NOMO-1 (cell line): ENCODE measurements around the gene PCGF2.
"Not testable (repeated sequence)": the region's sequence is repeated elsewhere in the genome, so short reads cannot be mapped to it uniquely, and the experiment has no call there.

ENCODE experiments used
- DNase-seq, 2 experiments: peaks; one replicate each; lab custom pipeline; 2025; ENCODE audit not compliant: unreplicated experiment in 2 of 2; lab: John Stamatoyannopoulos, UW

The PCGF2 gene

GRCh38 chr17:38738007-38738662 is 10.0 kb downstream of the PCGF2 start:
- DNase-seq, result no peak

DNA sequence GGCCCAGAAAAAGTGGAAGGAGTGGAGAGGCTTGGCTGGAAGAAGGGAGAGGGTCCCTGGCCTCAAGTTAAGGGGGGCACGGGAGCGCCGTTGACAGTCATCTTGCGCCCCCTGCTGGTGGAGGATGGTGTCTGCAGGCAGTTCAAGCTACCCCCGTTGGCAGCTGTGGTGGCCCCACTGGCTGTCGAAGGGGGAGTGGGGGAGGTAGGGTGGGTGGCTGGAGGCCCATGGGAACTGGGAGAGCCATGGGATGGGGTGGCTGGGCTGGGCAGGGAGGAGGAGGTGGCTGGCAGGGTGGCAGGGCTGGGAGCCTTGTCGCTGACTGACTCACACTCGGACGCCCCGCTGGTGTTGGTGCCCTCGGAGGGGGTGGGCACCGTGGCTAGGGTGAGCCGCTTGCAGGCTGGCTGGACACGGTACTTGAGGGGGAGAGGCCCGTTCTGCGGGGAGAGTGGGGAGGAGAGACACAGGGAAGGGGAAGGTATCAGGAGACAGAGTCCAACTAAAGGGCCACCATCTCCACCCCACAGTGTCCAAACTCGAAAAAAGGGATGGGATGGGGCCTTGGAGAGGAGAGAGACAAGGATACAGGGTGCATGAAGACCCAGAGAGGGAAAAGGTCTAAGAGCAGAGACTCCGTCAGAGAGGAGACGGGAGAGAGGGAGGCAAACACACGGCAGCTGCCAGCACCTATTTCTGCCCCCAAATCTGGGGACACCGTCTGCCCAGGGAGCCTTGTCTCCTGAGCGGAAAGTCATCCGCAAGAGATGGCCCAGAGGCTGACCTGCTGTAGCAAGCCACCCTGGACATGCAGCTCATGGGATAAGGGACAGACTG is 12.8 kb downstream of the PCGF2 start:
- no peak for DNase-seq

DNA sequence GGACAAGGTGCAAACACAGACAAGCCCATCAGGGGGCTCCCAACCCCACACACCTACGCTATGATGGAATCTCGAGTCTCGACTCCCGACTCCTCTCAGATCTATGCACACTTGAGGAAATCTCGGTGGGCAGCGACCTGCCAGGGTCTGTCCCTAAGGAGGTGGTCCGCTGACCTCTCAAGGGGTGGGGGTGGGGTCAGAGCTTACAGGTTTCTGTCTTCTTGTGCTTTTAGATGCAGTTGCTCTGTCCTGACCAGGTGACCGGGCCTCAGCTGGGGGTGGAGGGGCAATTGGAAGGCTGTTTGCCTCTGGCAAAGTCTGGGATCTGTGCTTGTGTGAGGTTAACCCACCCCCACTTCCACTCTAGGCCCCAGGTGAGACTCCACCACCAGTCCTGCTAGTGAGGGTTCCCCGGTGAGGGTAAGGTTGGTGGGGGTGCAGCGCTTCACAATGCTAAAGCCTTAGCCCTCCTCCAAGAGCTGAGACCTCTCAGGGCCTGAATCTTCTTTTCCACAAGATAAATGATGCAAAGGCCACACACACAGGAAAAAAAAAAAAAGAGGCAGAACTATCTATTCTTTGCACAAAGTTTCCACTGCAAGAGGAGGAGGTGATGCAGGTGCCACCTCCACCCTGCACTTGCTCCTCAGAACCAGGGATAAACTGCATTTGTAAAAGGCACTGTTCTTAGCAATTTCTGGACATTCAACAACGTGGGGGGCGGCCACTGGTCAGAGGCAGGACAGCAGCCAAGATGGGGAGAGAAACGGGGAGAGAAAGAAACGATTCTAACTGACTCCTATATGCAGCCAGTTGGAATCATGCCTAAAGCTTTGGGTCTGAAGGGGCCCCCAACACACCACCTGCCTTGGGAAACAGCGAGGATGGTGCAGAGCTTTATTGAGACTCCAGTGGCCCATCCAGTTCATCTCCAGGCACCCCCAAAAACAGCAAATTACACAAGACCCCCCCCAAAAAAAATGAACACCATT is 13.9 kb downstream of the PCGF2 start:
- DNase-seq, result no peak

GRCh38 chr17:38733282-38733981 is 14.7 kb downstream of the PCGF2 start:
- DNase-seq, result no peak

GRCh38 chr17:38732376-38733281 is 15.5 kb downstream of the PCGF2 start:
- no peak for DNase-seq

DNA sequence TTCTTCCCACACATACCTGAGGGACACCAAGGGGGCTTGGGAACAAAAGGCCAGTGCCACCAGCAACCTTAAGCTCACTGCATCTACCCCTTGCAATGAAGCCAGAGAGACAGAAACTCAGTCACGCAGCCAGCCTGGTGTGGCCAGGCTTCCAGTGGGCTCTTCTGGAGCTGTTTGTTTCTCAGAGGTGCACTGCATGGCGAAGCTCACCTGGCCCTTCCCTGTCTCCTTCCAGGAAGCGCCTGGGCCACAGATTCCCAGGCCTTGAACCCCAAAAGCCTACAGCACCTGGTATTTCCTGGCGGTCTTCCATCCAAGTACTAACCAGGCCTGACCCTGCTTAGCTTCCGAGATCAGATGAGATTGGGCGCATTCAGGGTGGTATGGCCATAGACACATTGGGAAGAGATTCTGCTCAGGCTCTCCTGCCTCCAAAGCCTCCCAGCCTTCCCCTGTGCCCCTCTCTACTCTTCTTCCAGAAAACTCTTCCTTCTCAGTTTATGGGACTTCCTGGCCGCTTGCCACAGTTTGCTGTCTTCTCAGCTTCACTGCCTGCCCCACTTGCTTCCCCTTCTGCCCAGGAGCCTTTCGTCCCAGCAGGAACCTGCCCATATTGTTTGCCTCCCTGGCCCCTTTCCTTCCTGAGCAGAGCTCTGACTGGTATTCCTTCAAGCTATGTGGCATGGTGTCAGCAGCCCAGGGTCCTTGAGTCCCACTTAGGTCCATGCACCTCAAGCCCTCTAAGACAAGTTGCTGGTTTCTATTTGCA is 16.4 kb downstream of the PCGF2 start:
- no peak for DNase-seq

DNA sequence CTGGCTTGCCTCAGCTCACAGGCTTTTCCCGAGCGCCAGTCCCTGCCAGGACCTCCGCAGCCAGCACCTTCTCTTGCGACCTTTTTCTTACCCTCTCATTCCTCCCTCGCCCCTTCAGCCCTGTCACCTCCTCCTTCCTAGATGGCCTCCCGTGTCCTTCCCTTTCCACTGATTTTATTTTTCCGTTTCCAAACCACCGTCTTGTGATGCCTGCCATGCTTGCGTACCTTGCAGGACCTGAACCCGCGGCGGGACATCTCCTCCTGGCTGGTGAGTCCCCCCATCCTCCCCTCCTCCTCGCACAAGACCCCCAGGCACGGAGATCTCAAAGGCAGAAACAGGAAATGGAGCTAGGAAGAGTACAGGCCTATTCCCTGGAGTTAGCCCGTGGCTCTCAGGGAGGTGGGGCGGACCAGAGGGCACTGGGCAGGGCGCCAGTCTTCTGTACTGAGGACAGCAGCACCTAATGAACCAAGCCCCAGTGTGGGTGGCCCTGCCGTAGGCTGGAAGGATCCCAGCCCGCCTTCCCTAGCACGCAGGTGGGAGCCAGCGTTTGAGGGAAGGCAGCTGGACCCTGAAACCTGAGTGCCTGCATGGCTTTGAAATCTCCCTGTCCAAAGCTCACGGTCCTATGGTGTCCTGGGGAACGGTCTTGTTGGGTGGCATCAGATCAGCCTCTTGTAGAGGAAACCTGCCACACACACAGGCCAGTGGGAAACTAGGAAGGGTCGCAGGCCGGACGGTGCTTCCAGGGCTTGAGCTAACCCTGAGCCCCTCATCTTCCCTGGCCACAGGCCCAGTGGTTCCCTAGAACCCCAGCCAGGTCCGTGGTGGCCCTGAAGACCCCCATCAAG is 17.4 kb downstream of the PCGF2 start:
- no peak for DNase-seq

DNA sequence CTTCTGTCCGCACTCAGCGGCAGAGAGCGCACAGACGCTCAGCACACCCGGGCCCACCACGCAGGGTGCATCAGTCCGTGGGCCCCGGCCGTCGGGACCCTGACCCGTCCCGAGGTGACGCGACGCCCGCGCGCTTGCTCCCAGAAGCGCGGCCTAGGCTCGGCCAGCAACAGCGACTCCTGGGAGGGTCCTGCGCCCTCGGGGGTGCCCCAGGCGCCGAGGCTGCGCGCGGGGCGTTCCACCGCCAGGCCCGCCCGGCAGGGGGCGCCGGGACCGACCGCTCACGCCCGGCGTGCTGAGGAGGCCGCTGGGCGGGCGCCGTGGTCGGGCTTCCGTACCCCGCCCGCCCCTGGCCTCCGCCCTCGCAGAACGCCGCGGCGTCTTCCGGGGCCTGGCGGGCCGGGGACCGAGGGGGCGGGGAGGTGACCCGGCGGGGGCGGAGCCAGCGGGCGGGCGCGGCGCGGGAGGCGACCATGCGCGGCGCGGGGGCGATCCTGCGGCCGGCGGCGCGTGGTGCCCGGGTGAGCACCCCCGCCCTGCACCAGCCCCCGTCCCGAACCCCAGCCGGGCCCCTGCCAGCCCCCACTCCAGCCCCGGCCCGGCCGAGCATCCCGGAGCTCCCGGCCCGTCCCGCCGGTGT is 18.1 kb downstream of the PCGF2 start, which contains the start of gene CISD3:
TSS of gene CISD3 (plus strand) at position 456 of the 640 bp plus-strand sequence. CDS start at position 474, 18 bp downstream.
- DNase-seq, result peak; percentile 84 to 93

DNA sequence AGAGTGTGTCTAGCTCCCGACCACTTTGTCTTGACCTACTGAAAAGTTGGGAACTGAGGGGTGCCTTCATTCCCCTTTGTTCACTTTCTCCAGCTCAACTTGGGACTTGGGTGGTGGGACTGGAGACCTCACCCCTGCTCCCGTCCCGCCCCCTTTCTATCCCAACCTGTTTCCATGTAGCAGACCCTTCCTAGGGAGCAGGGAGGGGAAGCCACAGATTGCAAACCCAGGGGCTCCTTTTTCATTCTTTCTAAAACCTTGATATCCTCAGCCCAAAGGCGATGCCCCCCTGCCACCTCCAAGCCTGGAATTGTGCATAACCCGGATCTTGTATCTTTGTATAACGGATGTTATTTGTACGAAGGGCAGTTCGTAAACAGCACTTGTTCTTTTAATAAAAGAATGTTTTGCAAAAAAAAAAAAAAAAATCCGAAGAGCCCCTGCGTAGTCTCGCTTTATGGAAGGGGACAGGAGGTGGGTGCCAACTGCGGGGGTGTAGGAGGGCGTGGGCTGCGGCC is 18.7 kb downstream of the PCGF2 start:
- DNase-seq, result no peak

GRCh38 chr17:38728290-38728831 is 19.8 kb downstream of the PCGF2 start:
- DNase-seq, result peak in 1 of 2 experiments; percentile 46

DNA sequence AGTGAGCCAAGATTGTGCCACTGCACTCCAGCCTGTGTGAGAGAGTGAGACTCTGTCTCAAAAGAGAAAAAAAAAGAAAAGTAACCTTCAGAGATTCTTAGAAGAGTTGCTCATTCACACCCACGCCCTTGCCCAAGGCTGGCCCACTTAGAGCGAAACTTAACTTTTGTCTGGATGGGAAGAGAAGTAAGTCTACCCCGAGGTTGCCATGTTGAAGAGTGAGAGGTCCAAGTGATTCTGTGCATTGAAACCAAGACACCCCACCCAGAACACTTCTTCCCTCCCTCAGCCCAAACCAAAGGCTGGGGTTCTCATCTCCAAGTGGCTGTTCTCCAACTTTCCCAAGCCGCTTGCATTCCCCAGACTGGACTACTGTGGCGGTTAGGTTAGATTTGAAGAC is 20.4 kb downstream of the PCGF2 start:
- DNase-seq, result no peak

GRCh38 chr17:38726145-38726544 is 22.0 kb downstream of the PCGF2 start:
- not testable (repeated sequence) for DNase-seq

- DNase-seq, result no peak
Measured at GRCh38 chr17:38725066-38725465, 23.1 kb downstream of the PCGF2 start.

DNA sequence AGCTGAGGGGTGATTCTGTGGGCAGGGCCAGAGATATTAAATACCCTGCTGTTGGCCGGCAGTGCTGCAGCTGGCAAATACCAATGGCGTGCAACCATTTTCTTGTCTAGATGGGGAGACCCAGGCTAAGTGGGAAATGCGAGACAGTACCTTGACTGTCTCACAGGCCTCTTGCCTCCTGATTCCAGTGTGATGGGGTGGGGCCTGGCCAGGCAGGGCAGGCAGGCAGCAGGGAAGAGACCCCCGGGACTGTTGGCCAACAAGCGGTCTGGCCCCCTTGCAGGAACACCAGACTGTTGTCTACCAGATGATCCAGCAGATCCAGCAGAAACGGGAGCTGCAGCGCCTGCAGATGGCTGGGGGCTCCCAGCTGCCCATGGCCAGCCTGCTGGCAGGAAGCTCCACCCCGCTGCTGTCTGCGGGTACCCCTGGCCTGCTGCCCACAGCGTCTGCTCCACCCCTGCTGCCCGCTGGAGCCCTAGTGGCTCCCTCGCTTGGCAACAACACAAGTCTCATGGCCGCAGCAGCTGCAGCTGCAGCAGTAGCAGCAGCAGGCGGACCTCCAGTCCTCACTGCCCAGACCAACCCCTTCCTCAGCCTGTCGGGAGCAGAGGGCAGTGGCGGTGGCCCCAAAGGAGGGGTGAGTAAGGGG is 23.7 kb downstream of the PCGF2 start:
- no peak for DNase-seq

GRCh38 chr17:38721802-38722201 is 26.3 kb downstream of the PCGF2 start:
- DNase-seq, result no peak

DNA sequence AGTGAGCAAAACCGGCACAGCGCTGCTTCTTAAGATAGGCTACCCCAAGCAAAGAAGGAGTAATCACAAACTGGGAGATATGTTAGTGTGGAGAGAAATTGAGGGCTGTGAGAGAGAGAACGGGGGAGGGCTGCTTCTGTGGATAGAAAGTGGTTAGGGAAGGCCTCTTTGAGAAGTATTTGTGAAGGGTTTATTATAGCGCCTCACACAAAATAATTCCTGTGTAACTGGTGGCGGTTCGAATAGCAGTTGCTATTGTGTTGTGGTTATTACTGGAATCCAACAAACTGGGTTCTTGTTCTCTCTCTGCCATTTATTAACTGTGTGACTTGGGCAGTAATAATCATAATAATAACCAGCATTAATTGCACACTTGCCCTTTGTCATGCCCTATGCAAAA is 27.2 kb downstream of the PCGF2 start:
- no peak for DNase-seq
